Activated naive CD4-positive, alpha-beta T cell treated with anti-CD3 and anti-CD28 coated beads, Interleukin-2, amount 50 U/mL, for 24 hours (primary cell): ENCODE measurements around the gene OLA1.

ENCODE experiments used
- H3K27ac Mint-ChIP-seq: one replicate; pipeline ENCODE4 v1.8.0; 2021; ENCODE audit warnings: mild to moderate bottlenecking, mixed read lengths
- H3K27me3 Mint-ChIP-seq: one replicate; pipeline ENCODE4 v1.8.0; 2021; ENCODE audit warnings: mixed read lengths
- H3K36me3 Mint-ChIP-seq: one replicate; pipeline ENCODE4 v1.8.0; 2021; ENCODE audit warnings: mixed read lengths
- H3K4me1 Mint-ChIP-seq: one replicate; pipeline ENCODE4 v1.8.0; 2021; ENCODE audit warnings: mixed read lengths
- H3K4me3 Mint-ChIP-seq: one replicate; pipeline ENCODE4 v1.8.0; 2021; ENCODE audit warnings: mild to moderate bottlenecking, mixed read lengths
- H3K9me3 Mint-ChIP-seq: one replicate; pipeline ENCODE4 v1.8.0; 2021; ENCODE audit warnings: mixed read lengths

OLA1 gene

GRCh38 chr2:174054926-174055325 lies 193.4 kb downstream of the OLA1 start:
- Mint-ChIP-seq H3K9me3 (peaks cover 9% of the 10 kb centered on the region), H3K4me3 (no peak overlapping the region), H3K27me3 (peaks cover 5% of the 10 kb centered on the region), H3K4me1 (no peaks in the 10 kb centered on the region), H3K27ac (no peak overlapping the region), H3K36me3 (peaks cover 8% of the 10 kb centered on the region)

GRCh38 chr2:174053355-174054151 lies 194.8 kb downstream of the OLA1 start:
- H3K27me3 Mint-ChIP-seq, result peaks cover 2% of the 10 kb centered on the region
- H3K36me3 Mint-ChIP-seq, result peaks cover 2% of the 10 kb centered on the region
- H3K4me1 Mint-ChIP-seq, result no peaks in the 10 kb centered on the region

GRCh38 chr2:174052584-174052976 lies 195.8 kb downstream of the OLA1 start:
- no peak overlapping the region for H3K27ac Mint-ChIP-seq
- no peaks in the 10 kb centered on the region for H3K9me3 Mint-ChIP-seq
- peaks cover 2% of the 10 kb centered on the region for H3K36me3 Mint-ChIP-seq
- H3K4me3 Mint-ChIP-seq, result no peak overlapping the region
- no peaks in the 10 kb centered on the region for H3K27me3 Mint-ChIP-seq
- H3K4me1 Mint-ChIP-seq, result no peaks in the 10 kb centered on the region

More at GRCh38 chr2:174053355-174054151, 194.8 kb downstream of the OLA1 start:
- Mint-ChIP-seq H3K27ac (no peak overlapping the region), H3K9me3 (no peaks in the 10 kb centered on the region), H3K4me3 (no peak overlapping the region)

GRCh38 chr2:174051741-174052583 lies 196.4 kb downstream of the OLA1 start:
- H3K9me3 Mint-ChIP-seq, result no peaks in the 10 kb centered on the region
- peaks cover 2% of the 10 kb centered on the region for H3K36me3 Mint-ChIP-seq
- no peak overlapping the region for H3K27ac Mint-ChIP-seq
- H3K4me1 Mint-ChIP-seq, result no peaks in the 10 kb centered on the region
- H3K4me3 Mint-ChIP-seq, result no peak overlapping the region
- no peaks in the 10 kb centered on the region for H3K27me3 Mint-ChIP-seq

GRCh38 chr2:174051068-174051467 lies 197.3 kb downstream of the OLA1 start:
- Mint-ChIP-seq H3K36me3 (peaks cover 2% of the 10 kb centered on the region), H3K4me1 (no peaks in the 10 kb centered on the region)

GRCh38 chr2:174049895-174050294 lies 198.4 kb downstream of the OLA1 start:
- Mint-ChIP-seq H3K9me3 (no peaks in the 10 kb centered on the region), H3K36me3 (no peaks in the 10 kb centered on the region), H3K4me1 (no peaks in the 10 kb centered on the region), H3K4me3 (no peak overlapping the region), H3K27ac (no peak overlapping the region), H3K27me3 (no peaks in the 10 kb centered on the region)

More at GRCh38 chr2:174051068-174051467, 197.3 kb downstream of the OLA1 start:
- Mint-ChIP-seq H3K9me3 (no peaks in the 10 kb centered on the region), H3K4me3 (no peak overlapping the region), H3K27ac (no peak overlapping the region), H3K27me3 (no peaks in the 10 kb centered on the region)

- no peaks in the 10 kb centered on the region for H3K4me1 Mint-ChIP-seq
- H3K36me3 Mint-ChIP-seq, result no peaks in the 10 kb centered on the region
- no peaks in the 10 kb centered on the region for H3K27me3 Mint-ChIP-seq
Observed at GRCh38 chr2:174048243-174048642, 200.1 kb downstream of the OLA1 start.

GRCh38 chr2:174047746-174048145 lies 200.6 kb downstream of the OLA1 start:
- no peaks in the 10 kb centered on the region for H3K27me3 Mint-ChIP-seq
- H3K4me1 Mint-ChIP-seq, result no peaks in the 10 kb centered on the region
- H3K4me3 Mint-ChIP-seq, result no peak overlapping the region

More at GRCh38 chr2:174048243-174048642, 200.1 kb downstream of the OLA1 start:
- Mint-ChIP-seq H3K27ac (no peak overlapping the region), H3K4me3 (no peak overlapping the region), H3K9me3 (no peaks in the 10 kb centered on the region)

GRCh38 chr2:174046172-174046571 lies 202.2 kb downstream of the OLA1 start:
- no peaks in the 10 kb centered on the region for H3K9me3 Mint-ChIP-seq
- H3K27me3 Mint-ChIP-seq, result no peaks in the 10 kb centered on the region
- H3K36me3 Mint-ChIP-seq, result no peaks in the 10 kb centered on the region
- no peak overlapping the region for H3K27ac Mint-ChIP-seq
- no peak overlapping the region for H3K4me3 Mint-ChIP-seq
- H3K4me1 Mint-ChIP-seq, result no peaks in the 10 kb centered on the region

More at GRCh38 chr2:174047746-174048145, 200.6 kb downstream of the OLA1 start:
- Mint-ChIP-seq H3K36me3 (no peaks in the 10 kb centered on the region), H3K27ac (no peak overlapping the region), H3K9me3 (no peaks in the 10 kb centered on the region)

- Mint-ChIP-seq H3K9me3 (no peaks in the 10 kb centered on the region), H3K4me1 (peaks cover 8% of the 10 kb centered on the region), H3K27ac (no peak overlapping the region), H3K36me3 (no peaks in the 10 kb centered on the region), H3K4me3 (no peak overlapping the region), H3K27me3 (no peaks in the 10 kb centered on the region)
Observed at GRCh38 chr2:174044556-174044955, 203.8 kb downstream of the OLA1 start.

- no peaks in the 10 kb centered on the region for H3K9me3 Mint-ChIP-seq
- H3K27me3 Mint-ChIP-seq, result no peaks in the 10 kb centered on the region
- peaks cover 12% of the 10 kb centered on the region for H3K4me1 Mint-ChIP-seq
- H3K36me3 Mint-ChIP-seq, result no peaks in the 10 kb centered on the region
- no peak overlapping the region for H3K27ac Mint-ChIP-seq
- no peak overlapping the region for H3K4me3 Mint-ChIP-seq
Observed at GRCh38 chr2:174040417-174040701, 208.0 kb downstream of the OLA1 start.

GRCh38 chr2:174039551-174040416 lies 208.5 kb downstream of the OLA1 start:
- Mint-ChIP-seq H3K36me3 (no peaks in the 10 kb centered on the region), H3K27me3 (no peaks in the 10 kb centered on the region), H3K4me3 (peak overlapping the region; percentile 37), H3K4me1 (peaks cover 12% of the 10 kb centered on the region), H3K9me3 (no peaks in the 10 kb centered on the region), H3K27ac (peak overlapping the region; percentile 81)

- H3K4me1 Mint-ChIP-seq, result peaks cover 12% of the 10 kb centered on the region
- peak overlapping the region; percentile 32 for H3K27ac Mint-ChIP-seq
- no peaks in the 10 kb centered on the region for H3K36me3 Mint-ChIP-seq
- H3K27me3 Mint-ChIP-seq, result no peaks in the 10 kb centered on the region
- H3K4me3 Mint-ChIP-seq, result no peak overlapping the region
- H3K9me3 Mint-ChIP-seq, result no peaks in the 10 kb centered on the region
Observed at GRCh38 chr2:174038462-174038861, 209.9 kb downstream of the OLA1 start.

GRCh38 chr2:174036825-174037224 lies 211.5 kb downstream of the OLA1 start:
- H3K27ac Mint-ChIP-seq, result no peak overlapping the region
- H3K9me3 Mint-ChIP-seq, result no peaks in the 10 kb centered on the region
- peaks cover 12% of the 10 kb centered on the region for H3K4me1 Mint-ChIP-seq
- no peaks in the 10 kb centered on the region for H3K36me3 Mint-ChIP-seq
- H3K4me3 Mint-ChIP-seq, result no peak overlapping the region
- H3K27me3 Mint-ChIP-seq, result no peaks in the 10 kb centered on the region

GRCh38 chr2:174035981-174036742 lies 212.2 kb downstream of the OLA1 start:
- Mint-ChIP-seq H3K27ac (no peak overlapping the region), H3K4me1 (peaks cover 12% of the 10 kb centered on the region), H3K4me3 (no peak overlapping the region), H3K27me3 (no peaks in the 10 kb centered on the region), H3K9me3 (no peaks in the 10 kb centered on the region), H3K36me3 (no peaks in the 10 kb centered on the region)
